Measurements from ENCODE around the gene TECPR1. TPM values are rescaled to one million over a fixed set of nuclear protein-coding genes. Genes with fewer than 3 reads are reported as not detected.

TECPR1 gene
- total and polyA plus RNA-seq, 2 of the 8 experiments (the other 6 are each of a cell fraction or from before 2014, with no cell fraction given) = 1.3 to 11.1 TPM

GRCh38 chr7:98212532-98213041 lies 39.4 kb downstream of the TECPR1 start (continued):
- TF ChIP-seq TEAD4 (IDR thresholded peaks at IDR 0.05; ENCODE audit: low read depth, low read length) (no peak), YY1 (IDR thresholded peaks at IDR 0.05; ENCODE audit: low read depth, low read length) (no peak), E2F6 (IDR thresholded peaks at IDR 0.05) (no peak), CREB1 (IDR thresholded peaks at IDR 0.05) (no peak)
